ENCODE results near the gene MGAT5. TPM values are rescaled to one million over a fixed set of nuclear protein-coding genes. Genes with fewer than 3 reads are reported as not detected.

Gene MGAT5
- total and polyA plus RNA-seq, 7 experiments from 2014 or later: 5.3 to 48.0 (median 40.0) TPM

DNA sequence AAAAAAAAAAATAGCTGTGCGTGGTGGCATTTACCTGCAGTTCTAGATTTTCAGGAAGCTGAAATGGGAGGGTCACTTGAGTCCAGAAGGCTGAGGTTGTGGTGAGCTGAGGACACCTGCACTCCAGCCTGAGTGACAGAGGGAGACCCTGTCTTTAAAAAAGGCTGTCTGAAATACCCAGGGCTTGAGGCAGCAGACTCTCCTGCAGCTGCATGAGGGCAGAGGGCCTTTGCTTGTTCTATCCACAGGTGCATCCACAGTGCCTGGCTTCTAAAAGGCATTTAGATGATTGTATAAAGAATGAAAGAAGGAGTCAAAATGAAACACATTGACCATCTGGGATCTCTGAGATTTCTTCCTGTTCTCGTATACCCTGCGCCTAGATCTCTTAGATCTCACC is 152.9 kb downstream of the MGAT5 start:
- peaks cover 24 to 49% (median 36%) of the 10 kb centered on the region in 7 donors for H3K4me1 Mint-ChIP-seq
- Histone ChIP-seq H3K9me3 (ENCODE audit: control insufficient read depth in 2 of 3, low read length in 3 of 3) (no peaks in the 10 kb centered on the region), H3K27ac (ENCODE audit: low read depth, low read length) (no peak overlapping the region), H3K36me3 (ENCODE audit: control insufficient read depth in 2 of 3, insufficient read depth in 3 of 3, low read length in 3 of 3) (peaks cover 0 to 7% (median 4%) of the 10 kb centered on the region in 3 experiments), H3K4me3 (ENCODE audit: low read length) (no peak overlapping the region), H3K4me1 (ENCODE audit: control insufficient read depth in 2 of 2, insufficient read depth in 2 of 2, low read length in 2 of 2) (peaks cover 3 to 17% of the 10 kb centered on the region in 2 donors), H3K27me3 (ENCODE audit: control insufficient read depth in 2 of 2, insufficient read depth in 2 of 2, low read length in 2 of 2) (no peaks in the 10 kb centered on the region)
- peak overlapping the region in 4 of 9 donors; percentile 18 to 69 (median 64) for H3K27ac Mint-ChIP-seq
- H3K9me3 Mint-ChIP-seq: no peaks in the 10 kb centered on the region
- H3K36me3 Mint-ChIP-seq: peaks cover 6 to 20% (median 13%) of the 10 kb centered on the region in 5 donors
- no peak for DNase-seq
- H3K27me3 Mint-ChIP-seq: no peaks in the 10 kb centered on the region
- ChIA-PET CTCF (interaction anchor here (0.7 kb wide), 1 partner anchor 183 kb away, joined by 3 read pairs; no protein-coding TSS in a partner anchor), POLR2A (interaction anchor here (0.9 kb wide), 1 partner anchor 287 kb away, joined by 3 read pairs; no protein-coding TSS in a partner anchor)
- no peak overlapping the region for H3K4me3 Mint-ChIP-seq
- no peak for ATAC-seq
- intact Hi-C loops (cut with micrococcal nuclease): no loop called here

DNA sequence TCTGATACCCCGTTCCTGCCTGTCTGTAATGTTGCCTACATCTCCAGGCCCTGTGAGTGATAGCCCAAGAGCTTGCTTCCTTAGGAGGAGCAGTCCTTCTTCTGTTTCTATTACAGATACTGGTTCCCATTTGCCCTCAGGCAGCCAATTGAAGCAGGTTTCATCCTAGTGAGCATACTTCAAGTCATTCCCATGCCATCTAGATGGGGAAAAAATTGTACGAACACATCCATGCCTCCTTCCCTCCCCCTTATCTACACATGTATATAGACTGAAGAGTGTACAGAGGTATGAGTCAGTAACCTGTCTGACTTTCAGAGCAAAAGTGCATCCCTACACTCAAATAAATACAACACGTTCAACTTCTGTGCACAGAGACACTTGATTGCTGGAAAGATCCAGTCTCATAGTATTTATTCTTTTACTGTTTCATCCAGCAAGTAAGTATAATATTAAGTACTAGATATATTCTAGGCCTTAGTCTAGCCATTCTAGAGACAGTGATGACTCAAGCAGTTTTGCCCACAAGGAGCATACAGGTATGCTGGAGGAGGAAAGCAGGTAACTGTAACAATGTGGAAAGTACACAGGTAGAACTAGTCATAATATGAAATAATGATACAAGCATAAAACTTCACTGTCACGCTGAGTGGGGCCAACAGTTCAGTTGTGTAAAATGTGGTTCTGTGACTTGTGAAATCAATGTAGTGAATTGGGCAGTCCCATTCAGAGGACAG is 153.4 kb downstream of the MGAT5 start:
- H3K4me3 Mint-ChIP-seq: no peak overlapping the region
- POLR2A ChIA-PET: interaction anchor here (0.9 kb wide), 1 partner anchor 287 kb away, joined by 3 read pairs; no protein-coding TSS in a partner anchor
- H3K4me1 Mint-ChIP-seq: peaks cover 22 to 55% (median 42%) of the 10 kb centered on the region in 7 donors
- Histone ChIP-seq H3K4me3 (ENCODE audit: low read length) (no peak overlapping the region), H3K27me3 (ENCODE audit: control insufficient read depth in 2 of 2, insufficient read depth in 2 of 2, low read length in 2 of 2) (no peaks in the 10 kb centered on the region), H3K36me3 (ENCODE audit: control insufficient read depth in 2 of 3, insufficient read depth in 3 of 3, low read length in 3 of 3) (peaks cover 0 to 7% (median 4%) of the 10 kb centered on the region in 3 experiments), H3K9me3 (ENCODE audit: control insufficient read depth in 2 of 3, low read length in 3 of 3) (no peaks in the 10 kb centered on the region), H3K4me1 (ENCODE audit: control insufficient read depth in 2 of 2, insufficient read depth in 2 of 2, low read length in 2 of 2) (peaks cover 6 to 17% of the 10 kb centered on the region in 2 donors), H3K27ac (ENCODE audit: low read depth, low read length) (no peak overlapping the region)
- no peaks in the 10 kb centered on the region for H3K9me3 Mint-ChIP-seq
- DNase-seq: no peak
- peak overlapping the region in 4 of 9 donors; percentile 18 to 65 (median 56) for H3K27ac Mint-ChIP-seq
- intact Hi-C loops (cut with micrococcal nuclease): no loop called here
- H3K27me3 Mint-ChIP-seq: no peaks in the 10 kb centered on the region
- H3K36me3 Mint-ChIP-seq: peaks cover 6 to 20% (median 11%) of the 10 kb centered on the region in 5 donors
- CTCF ChIA-PET: no interaction called here
- no peak for ATAC-seq

DNA sequence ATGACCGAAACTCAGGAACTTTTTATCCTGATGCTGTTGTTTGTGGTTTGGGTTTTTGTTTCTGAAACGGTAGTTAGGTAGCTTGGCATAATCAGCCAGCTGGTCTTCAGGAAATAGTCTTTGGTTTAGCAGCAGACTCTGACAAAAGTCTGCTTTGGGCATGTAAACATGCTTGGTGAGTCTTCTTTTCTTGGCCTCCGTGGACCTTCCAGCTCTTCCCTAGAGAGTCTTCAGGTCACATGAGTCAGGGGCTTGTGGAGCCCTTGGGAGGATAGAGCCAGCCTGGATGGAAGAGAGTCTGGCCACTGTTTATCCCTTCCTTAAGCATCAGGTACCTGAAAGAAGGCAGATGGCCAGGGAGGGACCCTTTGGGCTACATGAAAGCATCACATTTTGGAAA is 154.5 kb downstream of the MGAT5 start:
- Histone ChIP-seq H3K9me3 (ENCODE audit: control insufficient read depth in 2 of 3, low read length in 3 of 3) (no peaks in the 10 kb centered on the region), H3K36me3 (ENCODE audit: control insufficient read depth in 2 of 3, insufficient read depth in 3 of 3, low read length in 3 of 3) (peaks cover 0 to 2% (median 2%) of the 10 kb centered on the region in 3 experiments), H3K27ac (ENCODE audit: low read depth, low read length) (no peak overlapping the region), H3K27me3 (ENCODE audit: control insufficient read depth in 2 of 2, insufficient read depth in 2 of 2, low read length in 2 of 2) (no peaks in the 10 kb centered on the region), H3K4me3 (ENCODE audit: low read length) (no peak overlapping the region), H3K4me1 (ENCODE audit: control insufficient read depth in 2 of 2, insufficient read depth in 2 of 2, low read length in 2 of 2) (peaks cover 6 to 17% of the 10 kb centered on the region in 2 donors)
- no peak for DNase-seq
- H3K4me1 Mint-ChIP-seq: peaks cover 21 to 55% (median 42%) of the 10 kb centered on the region in 7 donors
- H3K27ac Mint-ChIP-seq: peak overlapping the region in 5 of 9 donors; percentile 19 to 53 (median 37)
- no peaks in the 10 kb centered on the region for H3K27me3 Mint-ChIP-seq
- peaks cover 4 to 17% (median 8%) of the 10 kb centered on the region in 5 donors for H3K36me3 Mint-ChIP-seq
- no peak for ATAC-seq
- intact Hi-C loops (cut with micrococcal nuclease): no loop called here
- ChIA-PET POLR2A (interaction anchor here (1.2 kb wide), 1 partner anchor 148 kb away, joined by 3 read pairs; no protein-coding TSS in a partner anchor), CTCF (no interaction called here)
- H3K4me3 Mint-ChIP-seq: no peak overlapping the region
- H3K9me3 Mint-ChIP-seq: no peaks in the 10 kb centered on the region

GRCh38 chr2:134408791-134409190 is 154.9 kb downstream of the MGAT5 start:
- H3K9me3 ChIP-seq (ENCODE audit: control insufficient read depth in 2 of 3, low read length in 3 of 3): no peaks in the 10 kb centered on the region
- Mint-ChIP-seq H3K4me3 (no peak overlapping the region), H3K9me3 (no peaks in the 10 kb centered on the region), H3K27ac (peak overlapping the region in 2 of 9 donors; percentile 24 to 43), H3K36me3 (peaks cover 0 to 14% (median 6%) of the 10 kb centered on the region in 5 donors), H3K4me1 (peaks cover 19 to 55% (median 42%) of the 10 kb centered on the region in 7 donors), H3K27me3 (no peaks in the 10 kb centered on the region)
- ATAC-seq: no peak
- H3K36me3 ChIP-seq (ENCODE audit: control insufficient read depth in 2 of 3, insufficient read depth in 3 of 3, low read length in 3 of 3): no peaks in the 10 kb centered on the region
- POLR2A ChIA-PET: interaction anchor here (1.2 kb wide), 1 partner anchor 148 kb away, joined by 3 read pairs; no protein-coding TSS in a partner anchor
- H3K4me1 ChIP-seq (ENCODE audit: control insufficient read depth in 2 of 2, insufficient read depth in 2 of 2, low read length in 2 of 2): peaks cover 6 to 17% of the 10 kb centered on the region in 2 donors
- H3K27me3 ChIP-seq (ENCODE audit: control insufficient read depth in 2 of 2, insufficient read depth in 2 of 2, low read length in 2 of 2): no peaks in the 10 kb centered on the region
- no peak overlapping the region for H3K4me3 ChIP-seq (ENCODE audit: low read length)
- H3K27ac ChIP-seq (ENCODE audit: low read depth, low read length): no peak overlapping the region
- CTCF ChIA-PET: no interaction called here
- intact Hi-C loops (cut with micrococcal nuclease): no loop called here
- no peak for DNase-seq

GRCh38 chr2:134410006-134410405 is 156.1 kb downstream of the MGAT5 start:
- intact Hi-C loops (cut with micrococcal nuclease): loop anchor here (5.0 kb wide), 2 partner anchors 178 to 203 kb away; no protein-coding TSS in a partner anchor
- Histone ChIP-seq H3K27me3 (ENCODE audit: control insufficient read depth in 2 of 2, insufficient read depth in 2 of 2, low read length in 2 of 2) (no peaks in the 10 kb centered on the region), H3K36me3 (ENCODE audit: control insufficient read depth in 2 of 3, insufficient read depth in 3 of 3, low read length in 3 of 3) (no peaks in the 10 kb centered on the region), H3K4me1 (ENCODE audit: control insufficient read depth in 2 of 2, insufficient read depth in 2 of 2, low read length in 2 of 2) (peaks cover 6 to 17% of the 10 kb centered on the region in 2 donors), H3K4me3 (ENCODE audit: low read length) (no peak overlapping the region), H3K27ac (ENCODE audit: low read depth, low read length) (no peak overlapping the region), H3K9me3 (ENCODE audit: control insufficient read depth in 2 of 3, low read length in 3 of 3) (no peaks in the 10 kb centered on the region)
- DNase-seq: no peak
- ATAC-seq: no peak
- peaks cover 0 to 16% (median 5%) of the 10 kb centered on the region in 5 donors for H3K36me3 Mint-ChIP-seq
- ChIA-PET POLR2A (no interaction called here), CTCF (interaction anchor here (5.2 kb wide), 1 partner anchor 292 kb away, joined by 102 read pairs; no protein-coding TSS in a partner anchor)
- H3K4me3 Mint-ChIP-seq: no peak overlapping the region
- no peaks in the 10 kb centered on the region for H3K9me3 Mint-ChIP-seq
- peak overlapping the region in 4 of 9 donors; percentile 8 to 61 (median 42) for H3K27ac Mint-ChIP-seq
- no peaks in the 10 kb centered on the region for H3K27me3 Mint-ChIP-seq
- H3K4me1 Mint-ChIP-seq: peaks cover 19 to 49% (median 42%) of the 10 kb centered on the region in 7 donors

DNA sequence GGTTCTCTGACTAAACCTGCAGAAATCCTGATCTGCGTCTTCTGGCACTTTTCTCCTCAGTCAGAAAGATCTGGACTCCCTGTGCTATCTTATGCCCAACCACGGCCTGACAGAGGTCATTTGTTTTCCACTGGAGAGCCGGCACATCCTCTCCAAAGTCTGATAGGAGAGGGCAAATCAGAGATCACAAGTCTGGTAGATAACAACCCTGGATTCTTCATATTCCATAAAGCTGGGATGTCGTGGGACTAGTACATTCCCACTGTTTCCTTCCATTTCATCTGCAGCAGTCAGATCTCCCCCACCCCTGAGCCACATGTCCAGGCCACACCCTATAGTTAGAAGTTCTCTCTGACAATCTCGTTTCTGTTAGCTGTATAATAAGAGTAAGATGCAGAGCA is 157.0 kb downstream of the MGAT5 start:
- ChIA-PET POLR2A (interaction anchor here (2.6 kb wide), 1 partner anchor 293 kb away, joined by 16 read pairs; no protein-coding TSS in a partner anchor), CTCF (interaction anchor here (1.1 to 5.2 kb wide), 10 partner anchors 9 to 524 kb away, joined by 3 to 102 read pairs (median 6); no protein-coding TSS in a partner anchor)
- DNase-seq (no peak), ATAC-seq (no peak)
- Histone ChIP-seq H3K27me3 (ENCODE audit: control insufficient read depth in 2 of 2, insufficient read depth in 2 of 2, low read length in 2 of 2) (no peaks in the 10 kb centered on the region), H3K36me3 (ENCODE audit: control insufficient read depth in 2 of 3, insufficient read depth in 3 of 3, low read length in 3 of 3) (no peaks in the 10 kb centered on the region), H3K4me3 (ENCODE audit: low read length) (no peak overlapping the region), H3K4me1 (ENCODE audit: control insufficient read depth in 2 of 2, insufficient read depth in 2 of 2, low read length in 2 of 2) (peaks cover 6 to 17% of the 10 kb centered on the region in 2 donors), H3K27ac (ENCODE audit: low read depth, low read length) (no peak overlapping the region), H3K9me3 (ENCODE audit: control insufficient read depth in 2 of 3, low read length in 3 of 3) (no peaks in the 10 kb centered on the region)
- H3K36me3 Mint-ChIP-seq: peaks cover 0 to 21% (median 5%) of the 10 kb centered on the region in 5 donors
- peak overlapping the region in 4 of 9 donors; percentile 26 to 74 (median 44) for H3K27ac Mint-ChIP-seq
- H3K27me3 Mint-ChIP-seq: no peaks in the 10 kb centered on the region
- H3K9me3 Mint-ChIP-seq: no peaks in the 10 kb centered on the region
- intact Hi-C loops (cut with micrococcal nuclease): loop anchor here (5.0 kb wide), 2 partner anchors 179 to 204 kb away; no protein-coding TSS in a partner anchor
- H3K4me3 Mint-ChIP-seq: no peak overlapping the region
- peaks cover 19 to 49% (median 42%) of the 10 kb centered on the region in 7 donors for H3K4me1 Mint-ChIP-seq

Measured in naive thymus-derived CD4-positive, alpha-beta T cell (primary cell).